ENCODE data around the gene PLD5.

The PLD5 gene

GRCh38 chr1:242203262-242203661 is 321.2 kb downstream of the PLD5 start:
- Histone ChIP-seq H3K4me3 (ENCODE audit: low read length) (no peak overlapping the region), H3K4me2 (ENCODE audit: low read length) (no peak overlapping the region), H3K9me3 (ENCODE audit: control insufficient read depth, insufficient read depth, low read length) (no peaks in the 10 kb centered on the region), H3K4me1 (ENCODE audit: control insufficient read depth, low read length) (no peaks in the 10 kb centered on the region), H3K27me3 (ENCODE audit: control insufficient read depth, low read length) (no peaks in the 10 kb centered on the region), H3K36me3 (ENCODE audit: control insufficient read depth, low read length) (no peaks in the 10 kb centered on the region), H3K79me2 (ENCODE audit: control insufficient read depth, low read length) (no peaks in the 10 kb centered on the region), H3K9me2 (replicated peaks; ENCODE audit: control insufficient read depth, low read length) (no peaks in the 10 kb centered on the region), H3F3A (ENCODE audit: control insufficient read depth, insufficient read depth) (no peaks in the 10 kb centered on the region), H3K27ac (ENCODE audit: low read depth, low read length) (no peak overlapping the region), H4K20me1 (ENCODE audit: control insufficient read depth, insufficient read depth, low read depth, low read length) (no peaks in the 10 kb centered on the region)
- no peak for TF ChIP-seq EZH2phosphoT487 (IDR thresholded peaks at IDR 0.05; ENCODE audit: borderline replicate concordance, low read length)
- TF ChIP-seq, protein P1, sequence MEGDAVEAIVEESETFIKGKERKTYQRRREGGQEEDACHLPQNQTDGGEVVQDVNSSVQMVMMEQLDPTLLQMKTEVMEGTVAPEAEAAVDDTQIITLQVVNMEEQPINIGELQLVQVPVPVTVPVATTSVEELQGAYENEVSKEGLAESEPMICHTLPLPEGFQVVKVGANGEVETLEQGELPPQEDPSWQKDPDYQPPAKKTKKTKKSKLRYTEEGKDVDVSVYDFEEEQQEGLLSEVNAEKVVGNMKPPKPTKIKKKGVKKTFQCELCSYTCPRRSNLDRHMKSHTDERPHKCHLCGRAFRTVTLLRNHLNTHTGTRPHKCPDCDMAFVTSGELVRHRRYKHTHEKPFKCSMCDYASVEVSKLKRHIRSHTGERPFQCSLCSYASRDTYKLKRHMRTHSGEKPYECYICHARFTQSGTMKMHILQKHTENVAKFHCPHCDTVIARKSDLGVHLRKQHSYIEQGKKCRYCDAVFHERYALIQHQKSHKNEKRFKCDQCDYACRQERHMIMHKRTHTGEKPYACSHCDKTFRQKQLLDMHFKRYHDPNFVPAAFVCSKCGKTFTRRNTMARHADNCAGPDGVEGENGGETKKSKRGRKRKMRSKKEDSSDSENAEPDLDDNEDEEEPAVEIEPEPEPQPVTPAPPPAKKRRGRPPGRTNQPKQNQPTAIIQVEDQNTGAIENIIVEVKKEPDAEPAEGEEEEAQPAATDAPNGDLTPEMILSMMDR (IDR thresholded peaks at IDR 0.05; ENCODE audit: low read depth, low read length, poor library complexity, severe bottlenecking) = no peak

GRCh38 chr1:242201090-242201489 is 323.4 kb downstream of the PLD5 start:
- no peak for TF ChIP-seq EZH2phosphoT487 (IDR thresholded peaks at IDR 0.05; ENCODE audit: borderline replicate concordance, low read length)
- TF ChIP-seq, protein P1 (IDR thresholded peaks at IDR 0.05; ENCODE audit: low read depth, low read length, poor library complexity, severe bottlenecking) = no peak
- no peaks in the 10 kb centered on the region for H3K36me3 ChIP-seq (ENCODE audit: control insufficient read depth, low read length)
- H3F3A ChIP-seq (ENCODE audit: control insufficient read depth, insufficient read depth) = no peaks in the 10 kb centered on the region
- H3K27ac ChIP-seq (ENCODE audit: low read depth, low read length) = no peak overlapping the region
- H3K79me2 ChIP-seq (ENCODE audit: control insufficient read depth, low read length) = no peaks in the 10 kb centered on the region
- no peak overlapping the region for H3K4me3 ChIP-seq (ENCODE audit: low read length)
- no peaks in the 10 kb centered on the region for H3K9me3 ChIP-seq (ENCODE audit: control insufficient read depth, insufficient read depth, low read length)
- H4K20me1 ChIP-seq (ENCODE audit: control insufficient read depth, insufficient read depth, low read depth, low read length) = no peaks in the 10 kb centered on the region
- no peaks in the 10 kb centered on the region for H3K27me3 ChIP-seq (ENCODE audit: control insufficient read depth, low read length)
- no peak overlapping the region for H3K4me2 ChIP-seq (ENCODE audit: low read length)
- H3K9me2 ChIP-seq (replicated peaks; ENCODE audit: control insufficient read depth, low read length) = no peaks in the 10 kb centered on the region
- H3K4me1 ChIP-seq (ENCODE audit: control insufficient read depth, low read length) = no peaks in the 10 kb centered on the region

- Histone ChIP-seq H3K4me3 (ENCODE audit: low read length) (no peak overlapping the region), H3K4me2 (ENCODE audit: low read length) (no peak overlapping the region), H3K27ac (ENCODE audit: low read depth, low read length) (no peak overlapping the region), H3K27me3 (ENCODE audit: control insufficient read depth, low read length) (no peaks in the 10 kb centered on the region), H4K20me1 (ENCODE audit: control insufficient read depth, insufficient read depth, low read depth, low read length) (no peaks in the 10 kb centered on the region), H3F3A (ENCODE audit: control insufficient read depth, insufficient read depth) (no peaks in the 10 kb centered on the region), H3K4me1 (ENCODE audit: control insufficient read depth, low read length) (no peaks in the 10 kb centered on the region), H3K9me3 (ENCODE audit: control insufficient read depth, insufficient read depth, low read length) (no peaks in the 10 kb centered on the region), H3K9me2 (replicated peaks; ENCODE audit: control insufficient read depth, low read length) (no peaks in the 10 kb centered on the region), H3K79me2 (ENCODE audit: control insufficient read depth, low read length) (no peaks in the 10 kb centered on the region), H3K36me3 (ENCODE audit: control insufficient read depth, low read length) (no peaks in the 10 kb centered on the region)
- TF ChIP-seq EZH2phosphoT487 (IDR thresholded peaks at IDR 0.05; ENCODE audit: borderline replicate concordance, low read length) = no peak
- TF ChIP-seq, protein P1 (IDR thresholded peaks at IDR 0.05; ENCODE audit: low read depth, low read length, poor library complexity, severe bottlenecking) = no peak
Measured at GRCh38 chr1:242199776-242200458, 324.6 kb downstream of the PLD5 start.

Measured in DOHH2 (cell line).